ENCODE results near the gene PDCD7.
A peak's percentile ranks its signal among the peaks of the same experiment; 100 is the strongest.
"Not testable (repeated sequence)": the region's sequence is repeated elsewhere in the genome, so short reads cannot be mapped to it uniquely, and the experiment has no call there.

PDCD7 gene, protein sequence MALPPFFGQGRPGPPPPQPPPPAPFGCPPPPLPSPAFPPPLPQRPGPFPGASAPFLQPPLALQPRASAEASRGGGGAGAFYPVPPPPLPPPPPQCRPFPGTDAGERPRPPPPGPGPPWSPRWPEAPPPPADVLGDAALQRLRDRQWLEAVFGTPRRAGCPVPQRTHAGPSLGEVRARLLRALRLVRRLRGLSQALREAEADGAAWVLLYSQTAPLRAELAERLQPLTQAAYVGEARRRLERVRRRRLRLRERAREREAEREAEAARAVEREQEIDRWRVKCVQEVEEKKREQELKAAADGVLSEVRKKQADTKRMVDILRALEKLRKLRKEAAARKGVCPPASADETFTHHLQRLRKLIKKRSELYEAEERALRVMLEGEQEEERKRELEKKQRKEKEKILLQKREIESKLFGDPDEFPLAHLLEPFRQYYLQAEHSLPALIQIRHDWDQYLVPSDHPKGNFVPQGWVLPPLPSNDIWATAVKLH

DNA sequence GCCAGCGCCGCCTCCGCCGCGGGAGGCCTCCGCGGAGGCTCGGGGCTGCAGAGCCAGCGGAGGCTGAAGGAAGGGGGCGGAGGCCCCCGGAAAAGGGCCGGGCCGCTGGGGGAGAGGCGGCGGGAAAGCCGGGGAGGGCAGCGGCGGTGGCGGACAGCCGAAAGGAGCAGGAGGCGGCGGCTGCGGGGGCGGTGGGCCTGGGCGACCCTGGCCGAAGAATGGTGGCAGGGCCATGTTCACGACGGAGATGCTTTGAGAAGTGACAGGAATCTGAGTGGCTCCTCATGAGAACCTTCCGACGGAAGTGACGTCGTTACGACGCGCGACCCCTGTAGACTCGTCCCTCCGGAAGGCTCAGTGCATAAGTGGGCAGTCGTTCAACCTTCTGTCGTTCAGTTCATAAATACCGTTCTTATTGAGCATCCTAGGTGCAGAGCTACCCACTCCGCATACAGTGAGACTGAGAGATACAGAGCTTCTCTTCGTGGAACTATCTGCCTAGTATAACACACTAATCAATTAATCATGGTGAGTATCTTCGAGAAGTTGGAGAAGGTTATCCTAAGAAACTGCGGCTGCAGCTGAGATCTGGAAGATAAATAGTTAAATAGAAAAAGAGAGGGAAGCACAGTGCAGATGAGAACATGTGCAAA lies at the start of gene PDCD7:
TSS of gene PDCD7 (minus strand) at position 261 of the 653 bp plus-strand sequence. CDS start at position 234, 27 bp downstream.
- DNase-seq: peak; percentile 87 to 89

DNA sequence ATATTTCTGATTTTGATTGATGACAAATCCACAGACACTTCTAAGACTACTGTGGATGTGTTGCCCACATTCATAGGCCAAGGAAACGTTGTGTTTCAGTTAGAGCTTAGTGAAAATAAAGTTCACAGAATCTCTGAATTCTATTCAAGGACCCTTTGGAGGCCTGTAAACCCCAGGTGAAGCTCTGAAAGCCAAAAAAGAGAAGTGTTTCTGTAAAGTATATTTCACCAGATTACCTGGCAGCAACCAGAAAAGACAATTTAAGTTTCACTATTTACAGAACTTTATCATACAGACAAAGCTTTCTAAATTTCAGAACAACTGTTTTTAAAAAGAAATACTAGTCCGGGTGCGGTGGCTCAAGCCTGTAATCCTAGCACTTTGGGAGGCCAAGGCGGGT lies 48.9 kb upstream of the PDCD7 start:
- DNase-seq: no peak

DNA sequence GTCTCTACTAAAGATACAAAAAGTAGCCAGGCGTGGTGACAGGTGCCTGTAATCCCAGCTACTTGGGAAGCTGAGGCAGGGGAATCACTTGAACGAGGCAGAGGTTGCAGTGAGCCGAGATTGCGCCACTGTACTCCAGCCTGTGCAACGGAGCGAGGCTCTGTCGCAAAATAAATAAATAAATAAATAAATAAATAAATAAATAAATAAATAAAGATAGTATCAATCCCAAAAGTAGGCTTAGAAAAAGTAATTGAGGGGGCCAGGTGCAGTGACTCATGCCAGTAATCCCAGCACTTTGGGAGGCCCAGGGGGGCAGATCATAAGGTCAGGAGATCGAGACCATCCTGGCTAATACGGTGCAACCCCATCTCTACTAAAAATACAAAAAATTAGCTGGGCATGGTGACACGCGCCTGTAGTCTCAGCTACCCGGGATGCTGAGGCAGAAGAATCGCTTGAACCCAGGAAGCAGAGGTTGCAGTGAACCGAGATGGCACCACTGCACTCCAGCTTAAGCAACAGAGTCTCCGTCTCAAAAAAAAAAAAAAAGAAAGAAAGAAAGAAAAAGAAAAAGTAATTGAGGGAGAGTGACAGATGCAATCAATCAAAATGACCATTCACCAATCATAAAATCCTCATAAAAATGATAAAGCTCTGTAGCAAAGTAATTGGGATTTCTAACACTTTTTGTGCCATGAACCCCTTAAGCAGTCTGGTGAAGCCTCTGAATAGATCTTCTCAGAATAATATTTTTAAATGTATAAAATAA lies 48.2 kb upstream of the PDCD7 start:
- DNase-seq: not testable (repeated sequence)

DNA sequence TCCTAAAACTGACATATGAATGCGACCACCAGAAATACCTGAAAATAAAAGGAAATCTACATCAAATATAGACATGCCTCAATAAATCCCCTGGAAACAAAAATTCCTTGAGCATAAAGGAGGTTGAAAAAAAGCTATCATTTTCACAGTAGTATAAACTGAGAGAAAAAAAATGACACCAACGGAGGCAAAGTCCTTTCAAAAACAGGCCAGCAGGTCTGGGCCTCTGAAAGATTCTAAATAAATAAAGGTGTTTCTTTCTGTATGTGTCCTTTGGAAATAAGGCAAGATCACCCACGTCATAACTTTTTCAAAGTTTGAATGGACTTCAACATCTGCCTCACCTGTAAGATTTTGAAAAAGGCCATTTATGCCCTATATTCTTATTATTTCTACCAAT lies 46.6 kb upstream of the PDCD7 start:
- DNase-seq: no peak

DNA sequence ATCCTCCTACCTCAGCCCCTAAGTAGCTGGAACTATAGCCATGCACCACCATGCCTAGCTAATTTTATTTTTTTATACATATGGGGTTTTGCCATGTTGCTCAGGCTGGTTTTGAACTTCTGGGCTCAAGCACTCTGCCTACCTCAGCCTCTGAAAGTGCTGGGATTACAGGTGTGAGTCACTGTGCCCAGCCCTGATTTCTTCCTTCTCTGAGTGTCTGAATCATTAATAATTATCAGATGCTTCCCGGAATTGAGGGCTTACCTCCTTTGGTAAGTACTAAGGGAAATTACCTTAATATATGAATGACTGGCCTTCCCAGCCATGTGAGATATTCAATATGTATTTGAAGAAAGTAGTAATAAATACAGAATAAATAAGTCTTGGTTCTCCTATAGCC lies 44.3 kb upstream of the PDCD7 start:
- no peak for DNase-seq

DNA sequence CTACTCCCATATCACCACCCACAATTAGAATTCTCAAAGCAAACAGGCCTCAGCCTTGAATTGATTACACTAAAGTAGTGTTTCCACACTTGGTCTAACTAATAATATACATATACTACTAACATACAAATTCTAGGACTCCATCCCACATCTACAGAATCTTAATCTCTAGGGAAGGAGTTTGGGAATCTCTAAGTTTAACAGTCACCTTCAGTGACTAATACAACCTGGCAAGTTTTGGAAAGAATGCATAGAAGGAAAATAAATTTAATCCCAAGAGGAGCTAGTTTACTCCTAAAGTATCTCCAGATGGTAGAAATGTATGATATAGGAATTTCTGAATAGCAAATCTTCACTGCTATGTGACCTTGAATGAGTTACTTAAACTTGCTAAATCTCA lies 42.4 kb upstream of the PDCD7 start:
- DNase-seq: no peak

DNA sequence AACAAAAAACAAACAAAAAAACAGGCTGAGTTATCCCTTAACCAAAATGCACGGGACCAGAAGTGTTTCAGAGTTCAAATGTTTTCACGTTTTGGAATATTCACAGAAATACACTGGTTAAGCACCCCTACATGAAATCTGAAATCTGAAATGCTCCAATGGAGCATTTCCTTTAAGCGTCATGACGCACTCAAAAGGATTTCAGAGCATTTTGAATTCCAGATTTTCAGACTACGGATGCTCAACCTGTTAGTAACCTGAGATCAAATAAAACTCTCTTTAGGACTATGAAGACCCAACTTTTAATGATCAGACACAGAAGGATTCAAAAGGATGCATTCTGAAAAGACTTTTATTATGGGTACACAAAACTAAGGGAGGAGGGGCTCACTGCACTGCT lies 41.9 kb upstream of the PDCD7 start:
- DNase-seq: no peak

DNA sequence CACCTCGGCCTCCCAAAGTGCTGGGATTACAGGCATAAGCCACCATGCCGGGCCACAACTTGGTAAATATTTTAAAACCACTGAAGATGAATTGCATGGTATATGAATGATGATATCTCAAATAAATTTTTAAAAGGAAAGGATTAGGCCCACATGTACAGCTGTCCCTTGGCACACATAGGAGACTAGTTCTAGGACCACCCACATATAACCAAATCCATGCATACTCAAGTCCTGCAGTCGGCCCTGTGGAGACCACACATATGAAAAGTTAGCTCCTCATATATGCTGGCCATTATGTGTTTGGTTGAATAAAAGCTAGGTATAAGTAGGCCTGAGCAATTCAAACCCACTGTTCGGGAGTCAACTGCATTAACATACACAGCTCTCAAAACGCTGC lies 40.9 kb upstream of the PDCD7 start:
- no peak for DNase-seq

DNA sequence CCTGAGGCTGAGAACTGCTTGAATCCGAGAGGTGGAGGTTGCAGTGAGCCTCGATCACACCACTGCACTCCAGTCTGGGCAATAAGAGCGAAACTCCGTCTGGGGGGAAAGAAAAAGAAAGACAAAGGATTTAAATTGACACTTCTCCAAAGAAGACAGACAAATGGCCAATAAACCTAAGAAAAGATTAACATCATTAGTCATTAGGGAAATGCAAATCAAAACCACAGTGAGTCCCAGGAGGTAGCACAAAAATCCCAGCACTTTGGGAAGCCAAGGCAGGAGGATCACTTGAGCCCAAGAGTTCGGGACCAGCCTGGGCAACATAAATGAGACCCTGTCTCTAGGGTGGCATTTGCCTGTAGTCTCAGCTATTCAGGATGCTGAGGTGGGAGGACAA lies 38.9 kb upstream of the PDCD7 start:
- DNase-seq: no peak

DNA sequence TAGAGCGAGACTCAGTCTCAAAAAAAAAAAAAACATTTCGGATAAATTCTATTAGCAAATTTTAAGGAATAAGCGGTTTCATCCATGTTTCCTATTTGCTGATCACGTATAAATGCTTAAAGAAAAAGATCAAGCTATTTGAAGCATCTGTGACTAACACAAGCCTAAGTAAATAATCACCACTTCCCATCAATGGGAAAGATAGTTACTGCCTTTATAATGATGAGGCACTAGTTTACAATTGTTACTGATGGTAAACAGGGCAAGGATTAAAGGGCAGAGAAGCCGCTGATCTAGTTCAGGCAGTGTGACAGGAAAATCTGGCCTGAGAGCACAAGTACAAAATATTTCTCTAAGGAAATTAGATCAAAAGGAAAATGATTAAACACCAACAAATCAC lies 37.8 kb upstream of the PDCD7 start:
- no peak for DNase-seq

DNA sequence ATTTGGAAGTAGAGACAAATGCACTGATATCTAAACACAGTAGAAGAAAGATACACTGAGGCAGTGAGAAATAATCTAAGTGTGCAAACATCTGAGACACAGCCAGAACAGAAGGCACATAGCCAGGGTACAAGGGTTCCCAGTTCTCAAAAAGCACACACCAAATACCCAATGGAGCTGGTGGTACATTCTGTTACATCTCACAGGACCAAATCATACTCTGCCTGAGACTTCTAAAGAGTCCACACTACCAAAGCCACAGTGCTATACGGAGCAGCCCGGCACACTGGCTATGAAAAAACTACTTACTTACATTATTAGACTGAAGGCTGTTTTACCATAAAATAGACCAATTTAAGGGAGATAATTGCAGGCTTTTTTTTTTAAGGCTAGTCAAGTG lies 32.3 kb upstream of the PDCD7 start:
- DNase-seq: no peak

DNA sequence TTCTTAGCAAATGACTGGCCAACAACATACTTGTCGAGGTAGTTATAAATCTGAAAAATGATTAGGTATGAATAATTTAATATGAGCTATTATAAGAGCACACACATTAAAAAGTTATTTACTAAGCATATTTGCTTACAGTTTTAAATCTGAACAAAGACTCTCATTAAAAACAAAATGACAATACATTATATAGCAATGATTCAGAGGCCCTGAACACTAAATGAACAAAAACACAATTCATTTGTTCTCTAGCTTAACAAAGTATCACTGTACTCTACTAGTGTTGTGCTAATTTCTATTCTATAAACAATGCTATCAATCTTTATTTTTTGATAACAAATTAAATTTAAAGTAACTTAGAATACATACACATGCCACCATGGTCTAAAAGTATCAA lies 30.5 kb upstream of the PDCD7 start:
- DNase-seq: no peak

DNA sequence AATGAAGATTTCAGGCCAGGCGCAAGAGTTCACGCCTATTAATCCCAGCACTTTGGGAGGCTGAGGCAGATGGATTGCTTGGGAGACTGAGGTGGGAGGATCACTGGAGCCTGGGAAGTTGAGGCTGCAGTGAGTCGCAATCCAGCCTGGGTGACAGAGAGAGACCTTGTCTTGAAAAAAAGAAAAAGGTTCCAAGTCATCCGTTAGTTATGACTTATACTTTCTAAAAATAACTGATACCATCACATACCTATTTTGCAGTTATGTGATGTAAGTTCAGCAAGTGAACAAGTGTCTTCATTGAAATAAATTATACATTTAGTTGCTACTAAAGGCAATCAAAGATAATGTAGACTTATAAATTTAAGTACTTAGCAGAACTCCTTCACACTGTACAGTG lies 29.4 kb upstream of the PDCD7 start:
- DNase-seq: no peak

DNA sequence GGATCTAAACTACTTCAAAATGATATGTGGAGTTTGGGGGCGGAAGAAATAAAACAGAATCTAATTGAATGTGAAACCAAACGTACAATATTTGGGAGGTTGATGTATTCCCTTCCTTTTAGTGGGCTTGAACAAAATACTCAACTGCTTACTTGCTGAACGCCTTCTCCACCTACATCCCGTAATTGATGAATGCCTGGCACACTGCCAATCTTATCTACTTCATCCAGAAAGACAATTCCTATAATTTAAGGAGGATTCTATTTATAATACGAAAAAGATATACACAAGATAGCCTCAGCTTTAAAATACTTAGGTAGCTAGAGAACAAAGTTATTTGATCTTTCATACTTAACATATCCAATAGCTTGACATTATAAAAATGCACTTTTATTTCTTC lies 23.1 kb upstream of the PDCD7 start:
- DNase-seq: no peak

DNA sequence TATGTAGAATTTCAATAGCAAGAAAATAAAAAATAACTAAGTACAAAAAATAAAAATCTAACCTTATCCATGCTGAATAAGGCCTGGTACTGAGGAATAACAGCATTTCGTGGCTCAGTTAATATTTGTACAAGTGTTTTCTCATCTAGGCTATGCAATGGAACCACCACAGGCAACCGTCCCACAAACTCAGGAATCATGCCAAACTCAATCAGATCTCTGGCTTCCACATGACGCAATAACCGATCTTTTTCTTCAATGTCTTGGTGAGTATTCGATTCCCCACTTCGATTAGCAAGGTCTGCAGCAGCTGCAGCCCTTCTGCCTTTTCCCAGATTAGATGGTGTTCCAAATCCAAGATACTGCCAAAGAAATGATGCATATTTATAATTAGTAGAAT lies 21.1 kb upstream of the PDCD7 start:
- DNase-seq: no peak

DNA sequence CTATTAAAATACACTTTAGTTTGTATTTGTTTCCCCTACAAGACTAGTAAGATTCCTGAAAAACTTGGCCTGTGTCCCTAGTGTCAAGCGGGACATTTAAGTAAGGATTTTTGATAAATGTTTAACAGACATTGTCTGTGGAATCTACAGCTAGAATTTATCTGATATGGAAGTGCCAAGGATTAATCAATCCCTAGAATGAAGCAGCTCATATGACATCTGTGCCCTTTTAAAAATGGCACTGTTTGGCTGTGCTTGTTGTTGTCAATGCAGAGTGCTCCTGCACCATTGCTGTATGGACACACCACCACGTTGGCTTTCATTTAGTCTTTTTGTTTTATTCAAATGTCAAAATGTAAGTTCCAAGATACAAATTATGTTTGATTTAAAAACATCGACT lies 14.3 kb upstream of the PDCD7 start:
- DNase-seq: no peak

DNA sequence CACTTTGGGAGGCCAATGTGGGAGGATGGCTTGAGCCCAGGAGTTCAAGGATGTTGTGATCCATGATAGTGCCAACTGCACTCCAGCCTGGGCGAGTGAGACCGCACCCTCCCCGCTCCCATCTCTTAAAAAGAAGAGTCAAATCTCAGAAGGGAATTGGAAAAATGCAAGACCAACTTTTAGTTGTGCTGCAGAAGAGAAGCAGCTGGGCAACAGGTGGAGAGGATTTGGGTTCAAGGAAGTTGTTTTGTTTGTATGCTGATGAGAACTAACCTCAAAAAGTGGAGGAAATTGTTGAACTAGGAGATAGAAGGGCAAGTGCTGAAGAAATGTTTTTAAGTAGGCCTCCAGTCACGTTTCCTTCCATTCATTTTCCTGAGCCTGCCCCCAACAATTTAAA lies 12.8 kb upstream of the PDCD7 start:
- DNase-seq: no peak

DNA sequence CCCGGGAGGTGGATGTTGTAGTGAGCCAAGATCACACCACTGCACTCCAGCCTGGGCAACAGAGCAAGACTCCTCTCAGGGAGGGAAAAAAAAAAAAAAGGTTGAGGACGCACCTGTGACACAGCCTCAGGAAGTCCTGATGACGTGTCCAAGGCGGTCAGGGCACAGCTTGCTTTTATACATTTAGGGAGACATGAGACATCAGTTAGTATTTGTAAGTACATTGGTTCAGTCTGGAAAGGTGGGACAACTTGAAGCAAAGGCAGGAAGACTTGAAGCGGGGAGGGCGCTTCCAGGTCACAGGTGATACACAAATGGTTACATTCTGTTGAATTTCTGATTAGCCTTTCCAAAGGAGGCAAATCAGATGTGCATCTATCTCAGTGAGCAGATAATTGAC lies 5.0 kb upstream of the PDCD7 start:
- DNase-seq: not testable (repeated sequence)

DNA sequence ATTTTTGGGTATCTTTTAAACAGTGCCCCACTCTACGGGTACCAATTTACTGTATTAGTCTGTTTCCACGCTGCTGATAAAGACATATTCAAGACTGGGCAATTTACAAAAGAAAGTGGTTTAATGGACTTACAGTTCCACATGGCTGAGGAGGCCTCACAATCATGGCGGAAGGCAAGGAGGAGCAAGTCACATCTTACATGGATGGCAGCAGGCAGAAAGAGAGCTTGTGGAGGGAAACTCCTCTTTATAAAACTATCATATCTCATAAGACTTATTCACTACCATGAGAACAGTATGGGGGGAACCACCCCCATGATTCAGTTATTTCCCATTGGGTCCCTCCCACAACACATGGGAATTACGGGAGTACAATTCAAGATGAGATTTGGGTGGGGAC lies 4.3 kb upstream of the PDCD7 start:
- DNase-seq: not testable (repeated sequence)

DNA sequence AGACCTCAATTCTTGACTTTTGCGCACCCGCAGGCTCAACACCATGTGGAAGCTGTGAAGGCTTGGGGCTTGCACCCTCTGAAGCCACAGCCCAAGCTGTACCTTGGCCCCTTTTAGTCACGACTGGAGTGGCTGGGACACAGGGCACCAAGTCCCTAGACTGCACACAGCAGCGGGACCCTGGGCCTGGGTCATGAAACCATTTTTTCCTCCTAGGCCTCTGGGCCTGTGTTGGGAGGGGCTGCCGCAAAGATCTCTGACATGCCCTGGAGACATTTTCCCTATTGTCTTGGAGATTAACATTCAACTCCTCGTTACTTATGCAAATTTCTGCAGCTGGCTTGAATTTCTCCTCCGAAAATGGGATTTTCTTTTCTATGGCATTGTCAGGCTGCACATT lies 3.5 kb upstream of the PDCD7 start:
- DNase-seq: not testable (repeated sequence)

DNA sequence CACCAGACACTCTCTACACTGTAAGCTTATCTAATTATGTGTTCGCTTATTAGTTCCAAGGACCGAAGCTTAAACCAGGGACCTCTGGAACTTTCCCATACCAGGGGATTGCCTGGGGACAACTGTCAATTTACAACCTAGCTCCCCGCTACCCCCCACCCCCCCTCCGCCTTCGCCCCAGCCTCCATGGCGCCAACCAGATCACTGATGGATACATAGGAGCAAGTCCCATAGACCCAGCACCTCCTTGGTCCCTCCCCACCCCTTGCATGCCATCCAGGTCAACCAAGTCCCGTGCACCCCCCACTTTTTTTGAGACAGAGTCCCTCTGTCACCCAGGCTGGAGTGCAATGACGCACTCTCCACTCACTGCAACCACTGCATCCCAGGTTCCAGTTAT lies 930 bp upstream of the PDCD7 start:
- DNase-seq: no peak

DNA sequence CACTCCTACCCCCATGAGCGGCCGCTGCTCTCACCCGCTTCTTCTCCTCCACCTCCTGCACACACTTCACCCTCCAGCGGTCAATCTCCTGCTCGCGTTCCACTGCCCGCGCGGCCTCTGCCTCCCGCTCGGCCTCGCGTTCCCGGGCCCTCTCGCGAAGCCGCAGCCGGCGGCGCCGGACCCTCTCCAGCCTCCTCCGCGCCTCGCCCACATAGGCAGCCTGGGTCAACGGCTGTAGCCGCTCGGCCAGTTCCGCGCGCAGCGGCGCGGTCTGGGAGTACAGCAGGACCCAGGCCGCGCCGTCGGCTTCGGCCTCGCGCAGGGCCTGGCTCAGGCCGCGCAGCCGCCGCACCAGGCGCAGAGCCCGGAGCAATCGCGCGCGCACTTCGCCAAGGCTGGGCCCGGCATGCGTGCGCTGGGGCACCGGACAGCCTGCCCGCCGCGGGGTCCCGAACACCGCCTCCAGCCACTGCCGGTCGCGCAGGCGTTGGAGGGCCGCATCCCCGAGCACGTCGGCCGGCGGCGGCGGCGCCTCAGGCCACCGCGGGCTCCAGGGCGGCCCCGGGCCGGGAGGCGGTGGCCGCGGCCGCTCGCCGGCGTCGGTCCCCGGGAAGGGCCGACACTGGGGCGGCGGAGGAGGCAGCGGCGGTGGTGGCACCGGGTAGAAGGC lies 595 bp downstream of the PDCD7 start:
- peak; percentile 7 to 13 for DNase-seq

DNA sequence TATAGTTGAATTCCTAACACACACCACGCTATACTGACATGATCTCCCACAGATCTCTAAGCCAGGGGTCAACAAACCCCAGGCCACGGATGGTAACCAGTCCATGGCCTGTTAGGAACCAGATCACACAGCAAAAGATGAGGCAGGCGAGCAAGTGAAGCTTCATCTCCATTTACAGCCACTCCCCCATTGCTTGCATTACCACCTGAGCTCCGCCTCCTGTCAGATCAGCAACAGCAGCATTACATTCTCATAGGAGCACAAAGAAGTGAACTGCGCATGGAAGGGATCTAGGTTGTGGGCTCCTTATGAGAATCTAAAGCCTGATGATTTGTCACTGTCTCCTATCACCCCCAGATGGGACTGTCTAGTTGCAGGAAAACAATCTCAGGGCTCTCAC lies 2.7 kb downstream of the PDCD7 start:
- no peak for DNase-seq
